Fibroblast of the aortic adventitia (primary cell): Measurements from ENCODE around the gene NAXE. TPM values are rescaled to one million over a fixed set of nuclear protein-coding genes. Genes with fewer than 3 reads are reported as not detected.

ENCODE experiments used
- DNase-seq: peaks from one replicate; pipeline ENCODE4 v3.0.0-alpha.2; 2010; ENCODE audit warnings: low read depth
- H3K4me3 ChIP-seq: 2 replicates; pipeline ENCODE4 v1.5.1; 2011; ENCODE audit warnings: low read depth, mild to moderate bottlenecking, control low read depth, low read length, moderate library complexity
- total RNA-seq: library from RNA; depleted of rRNA; stranded (reverse); fragments of >200 nt; gene quantifications from 2 replicates; pipeline ENCODE4 v1.2.3, GENCODE V29; 2012; ENCODE audit warnings: low replicate concordance
- TF ChIP-seq, protein P1 (sequence below): IDR thresholded peaks from 2 replicates; pipeline ENCODE4 v1.5.1; 2011; ENCODE audit warnings: mild to moderate bottlenecking, low read length, control low read depth, inconsistent platforms; ENCODE audit not compliant: insufficient read depth

Gene NAXE
- total RNA-seq, 1 donor, result 64.2 TPM

DNA sequence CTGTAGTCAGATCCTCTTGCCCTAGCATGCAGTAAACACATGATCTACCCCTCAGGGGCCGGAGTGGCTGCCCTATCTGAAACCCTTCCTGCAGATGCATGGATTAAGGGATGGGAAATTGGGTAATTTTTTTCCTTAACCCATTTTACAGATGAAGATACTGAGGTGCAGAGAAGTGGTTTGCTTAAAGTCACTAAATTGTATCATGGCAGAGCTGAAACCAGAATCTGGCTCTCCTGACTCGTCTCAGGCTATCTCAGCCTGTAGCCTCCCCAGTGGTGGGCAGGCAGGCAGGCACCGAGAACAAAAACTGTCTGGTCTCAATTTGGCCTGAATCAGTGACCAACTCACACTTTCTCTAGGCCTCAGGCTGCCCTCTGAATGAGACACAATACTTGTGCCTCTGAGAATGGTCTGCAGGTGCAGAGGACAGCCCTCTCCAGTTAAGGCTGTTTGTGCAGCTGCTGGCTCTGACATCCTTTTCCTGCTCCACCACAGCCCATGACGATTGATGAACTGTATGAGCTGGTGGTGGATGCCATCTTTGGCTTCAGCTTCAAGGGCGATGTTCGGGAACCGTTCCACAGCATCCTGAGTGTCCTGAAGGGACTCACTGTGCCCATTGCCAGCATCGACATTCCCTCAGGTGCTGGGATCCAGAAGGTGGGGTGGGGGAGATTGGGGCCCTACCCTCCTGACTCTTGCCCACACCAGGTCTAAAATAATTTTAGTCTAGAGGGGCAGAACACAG lies 1.5 kb downstream of the NAXE start:
- TF ChIP-seq, protein P1, sequence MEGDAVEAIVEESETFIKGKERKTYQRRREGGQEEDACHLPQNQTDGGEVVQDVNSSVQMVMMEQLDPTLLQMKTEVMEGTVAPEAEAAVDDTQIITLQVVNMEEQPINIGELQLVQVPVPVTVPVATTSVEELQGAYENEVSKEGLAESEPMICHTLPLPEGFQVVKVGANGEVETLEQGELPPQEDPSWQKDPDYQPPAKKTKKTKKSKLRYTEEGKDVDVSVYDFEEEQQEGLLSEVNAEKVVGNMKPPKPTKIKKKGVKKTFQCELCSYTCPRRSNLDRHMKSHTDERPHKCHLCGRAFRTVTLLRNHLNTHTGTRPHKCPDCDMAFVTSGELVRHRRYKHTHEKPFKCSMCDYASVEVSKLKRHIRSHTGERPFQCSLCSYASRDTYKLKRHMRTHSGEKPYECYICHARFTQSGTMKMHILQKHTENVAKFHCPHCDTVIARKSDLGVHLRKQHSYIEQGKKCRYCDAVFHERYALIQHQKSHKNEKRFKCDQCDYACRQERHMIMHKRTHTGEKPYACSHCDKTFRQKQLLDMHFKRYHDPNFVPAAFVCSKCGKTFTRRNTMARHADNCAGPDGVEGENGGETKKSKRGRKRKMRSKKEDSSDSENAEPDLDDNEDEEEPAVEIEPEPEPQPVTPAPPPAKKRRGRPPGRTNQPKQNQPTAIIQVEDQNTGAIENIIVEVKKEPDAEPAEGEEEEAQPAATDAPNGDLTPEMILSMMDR, result no peak
- no peak for DNase-seq
- H3K4me3 ChIP-seq, result no peak overlapping the region

GRCh38 chr1:156593661-156593989 lies 2.0 kb downstream of the NAXE start:
- H3K4me3 ChIP-seq, result no peak overlapping the region
- TF ChIP-seq, protein P1, result no peak
- DNase-seq, result no peak

DNA sequence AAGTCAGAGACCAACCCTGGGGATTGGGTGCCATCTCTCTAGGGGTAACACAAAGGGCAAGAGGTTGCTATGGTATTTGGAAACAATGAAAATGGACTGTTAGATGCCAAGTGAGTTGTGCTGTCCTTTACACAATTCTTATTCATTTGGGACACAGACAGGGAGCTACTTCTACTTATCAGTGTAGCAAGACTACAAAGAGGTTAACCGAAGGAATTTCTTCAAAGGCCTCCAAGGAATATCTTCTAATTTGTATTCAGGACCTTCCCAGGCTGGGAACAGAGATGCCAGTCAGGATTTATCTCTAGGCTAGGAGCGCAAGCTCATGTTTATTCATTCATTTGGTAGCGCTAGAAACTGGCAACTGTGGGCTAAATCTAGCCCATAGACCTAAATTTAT lies 2.6 kb downstream of the NAXE start:
- TF ChIP-seq, protein P1, result no peak
- no peak for DNase-seq
- no peak overlapping the region for H3K4me3 ChIP-seq

DNA sequence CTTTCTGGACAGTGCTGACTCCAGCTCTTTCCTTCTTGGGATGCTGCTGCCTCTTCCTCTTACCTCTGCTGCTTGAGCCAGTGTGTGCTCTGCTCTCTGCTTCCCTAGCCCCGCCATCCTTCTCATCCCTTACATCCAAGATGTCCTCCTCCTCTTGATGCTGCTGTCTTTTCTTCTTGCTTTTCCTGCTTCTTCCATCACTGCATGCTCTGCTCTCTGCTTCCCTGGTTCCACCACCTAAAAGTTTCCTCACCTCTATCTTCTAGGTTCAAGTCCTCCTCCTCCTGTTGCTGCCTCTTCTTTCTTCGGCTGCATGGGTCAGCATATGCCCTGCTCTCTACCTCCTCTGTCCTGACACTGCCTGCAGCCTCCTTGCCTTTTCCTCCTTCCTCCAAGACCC lies 3.4 kb downstream of the NAXE start:
- no peak overlapping the region for H3K4me3 ChIP-seq
- DNase-seq, result no peak
- TF ChIP-seq, protein P1, result no peak

GRCh38 chr1:156596426-156596825 lies 4.8 kb downstream of the NAXE start:
- TF ChIP-seq, protein P1, result no peak
- H3K4me3 ChIP-seq, result no peak overlapping the region
- no peak for DNase-seq

GRCh38 chr1:156598125-156598524 lies 6.5 kb downstream of the NAXE start:
- TF ChIP-seq, protein P1, result no peak
- no peak overlapping the region for H3K4me3 ChIP-seq
- no peak for DNase-seq
